ENCODE results near the gene ABLIM2. TPM values are rescaled to one million over a fixed set of nuclear protein-coding genes. Genes with fewer than 3 reads are reported as not detected.

Gene ABLIM2
- total and polyA plus RNA-seq, 2 of the 8 experiments (the other 6 are each of a cell fraction or from before 2014, with no cell fraction given) = 2.8 to 3.0 TPM

DNA sequence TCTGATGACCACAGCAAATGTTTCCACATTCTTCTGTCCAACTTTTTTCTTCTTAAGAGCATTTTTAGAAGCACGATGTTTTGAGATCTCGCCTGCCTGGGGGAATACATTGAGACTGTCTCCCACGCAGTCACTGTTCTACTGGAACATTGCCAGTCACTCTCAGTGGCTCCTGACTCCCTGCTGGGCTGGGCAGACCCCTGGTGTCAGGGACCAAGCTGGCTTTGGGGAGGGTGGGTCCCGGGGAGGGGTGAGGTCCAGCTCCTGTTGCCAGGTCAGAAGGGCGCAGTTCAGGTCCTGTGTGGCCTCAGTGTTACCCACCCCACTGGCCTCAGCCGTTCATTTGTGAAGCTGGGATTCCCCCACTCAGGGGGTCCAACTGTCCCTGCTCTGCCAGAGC, 18.9 kb upstream of the ABLIM2 start:
- Histone ChIP-seq H2BK12ac (ENCODE audit: low read depth, low read length) (no peak overlapping the region), H2AFZ (ENCODE audit: low read length) (no peak overlapping the region), H4K91ac (replicated peaks; ENCODE audit: insufficient read length, low read length) (no peak overlapping the region), H2BK20ac (ENCODE audit: low read length) (no peak overlapping the region), H3K79me1 (ENCODE audit: low read depth, low read length) (no peaks in the 10 kb centered on the region), H2BK120ac (replicated peaks; ENCODE audit: low read depth, low read length) (no peak overlapping the region), H2AK5ac (ENCODE audit: low read depth, low read length) (no peak overlapping the region), H4K20me1 (replicated peaks in 1 of 2; ENCODE audit: control insufficient read depth in 1 of 2, insufficient read depth in 2 of 2, low read length in 2 of 2) (peaks cover 0 to 4% of the 10 kb centered on the region in 2 experiments), H3K36me3 (ENCODE audit: control insufficient read depth in 2 of 4, insufficient read depth in 4 of 4, low read length in 3 of 4) (no peaks in the 10 kb centered on the region), H3K4ac (replicated peaks; ENCODE audit: insufficient read length, low read depth, low read length) (no peak overlapping the region), H3K27ac (ENCODE audit: low read depth, low read length) (no peak overlapping the region), H3K18ac (ENCODE audit: extremely low read depth, low read length) (no peak overlapping the region), H3K9ac (replicated peaks in 1 of 4; ENCODE audit: extremely low read depth in 1 of 4, low read depth in 3 of 4, low read length in 3 of 4) (no peak overlapping the region), H3K14ac (ENCODE audit: insufficient read length) (no peak overlapping the region), H2BK15ac (ENCODE audit: low read length) (no peak overlapping the region), H4K5ac (ENCODE audit: insufficient read length, low read depth, low read length) (no peak overlapping the region), H3K9me3 (ENCODE audit: insufficient read depth in 2 of 2, low read depth in 1 of 2, low read length in 1 of 2) (no peaks in the 10 kb centered on the region), H2BK5ac (ENCODE audit: low read depth, low read length) (no peak overlapping the region), H3K4me1 (replicated peaks in 1 of 4; ENCODE audit: control insufficient read depth in 3 of 4, insufficient read depth in 4 of 4, low read length in 3 of 4) (no peaks in the 10 kb centered on the region), H3K27me3 (replicated peaks in 1 of 4; ENCODE audit: control insufficient read depth in 3 of 4, extremely low read depth in 1 of 4, insufficient read depth in 3 of 4, low read length in 3 of 4) (no peaks in the 10 kb centered on the region), H3K4me3 (ENCODE audit: extremely low read depth in 1 of 4, insufficient read depth in 2 of 4, low read depth in 3 of 4, low read length in 4 of 4) (no peak overlapping the region), H3K56ac (replicated peaks; ENCODE audit: insufficient read length, low read depth, low read length) (no peak overlapping the region), H3K4me2 (ENCODE audit: insufficient read depth in 1 of 2, low read depth in 2 of 2, low read length in 2 of 2) (no peak overlapping the region), H3K79me2 (ENCODE audit: control insufficient read depth in 1 of 2, insufficient read depth in 2 of 2, low read length in 2 of 2) (no peaks in the 10 kb centered on the region), H3K23me2 (ENCODE audit: low read depth, low read length) (0 out of 2 replicates have a peak, but pooled peaks cover 2% of the 10 kb centered on the region), H4K8ac (ENCODE audit: extremely low read depth, insufficient read depth, low read length) (no peak overlapping the region), H3K23ac (ENCODE audit: insufficient read length) (no peak overlapping the region)
- WGBS, 2 experiments (ENCODE audit: extremely low coverage in 1 of 2, insufficient coverage in 1 of 2, insufficient read length in 1 of 2, insufficient replicate concordance in 2 of 2, low coverage in 1 of 2, low lambda C conversion rate in 2 of 2, missing lambda C conversion rate in 1 of 2) = 86% methylated on average over 4 of the region's 6 CpGs; no CpG with 5 or more reads in 1 of the 2 experiments
- ChIA-PET CTCF (ENCODE audit: partially characterized antibody) (interaction anchor here (0.7 to 7.2 kb wide), 44 partner anchors 8 to 368 kb away, joined by 3 to 68 read pairs (median 6); partner anchors contain the start of genes ABLIM2 and SH3TC1), POLR2A (ENCODE audit: partially characterized antibody) (no interaction called here)
- FAIRE-seq (no peak), DNase-seq (ENCODE audit: low read depth in 1 of 2, low spot score in 2 of 2) (no peak)
- TF ChIP-seq, protein P1, sequence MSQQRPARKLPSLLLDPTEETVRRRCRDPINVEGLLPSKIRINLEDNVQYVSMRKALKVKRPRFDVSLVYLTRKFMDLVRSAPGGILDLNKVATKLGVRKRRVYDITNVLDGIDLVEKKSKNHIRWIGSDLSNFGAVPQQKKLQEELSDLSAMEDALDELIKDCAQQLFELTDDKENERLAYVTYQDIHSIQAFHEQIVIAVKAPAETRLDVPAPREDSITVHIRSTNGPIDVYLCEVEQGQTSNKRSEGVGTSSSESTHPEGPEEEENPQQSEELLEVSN (IDR thresholded peaks at IDR 0.05) = no peak
- no peak for TF ChIP-seq KDM5A (IDR thresholded peaks at IDR 0.05; ENCODE audit: low read length)
- TF ChIP-seq TCF12 (IDR thresholded peaks at IDR 0.05; ENCODE audit: low read depth, low read length) = no peak
- no peak for TF ChIP-seq BCL11A (IDR thresholded peaks at IDR 0.05; ENCODE audit: low read depth in 2 of 2, low read length in 2 of 2)
- TF ChIP-seq KDM1A (IDR thresholded peaks at IDR 0.05; ENCODE audit: borderline replicate concordance, low read length) = no peak
- no peak for TF ChIP-seq ASH2L (IDR thresholded peaks at IDR 0.05; ENCODE audit: low read length)
- TF ChIP-seq JUN (IDR thresholded peaks at IDR 0.05; ENCODE audit: low read depth, low read length) = no peak
- no peak for TF ChIP-seq SIRT6 (IDR thresholded peaks at IDR 0.05; ENCODE audit: low read length)
- TF ChIP-seq EZH2 (IDR thresholded peaks at IDR 0.05; ENCODE audit: low read depth, low read length, severe bottlenecking) = no peak
- TF ChIP-seq, protein P2, sequence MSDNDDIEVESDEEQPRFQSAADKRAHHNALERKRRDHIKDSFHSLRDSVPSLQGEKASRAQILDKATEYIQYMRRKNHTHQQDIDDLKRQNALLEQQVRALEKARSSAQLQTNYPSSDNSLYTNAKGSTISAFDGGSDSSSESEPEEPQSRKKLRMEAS (IDR thresholded peaks at IDR 0.05) = no peak
- no peak for TF ChIP-seq POU5F1 (IDR thresholded peaks at IDR 0.05; ENCODE audit: low read depth, low read length)
- TF ChIP-seq, protein P3, sequence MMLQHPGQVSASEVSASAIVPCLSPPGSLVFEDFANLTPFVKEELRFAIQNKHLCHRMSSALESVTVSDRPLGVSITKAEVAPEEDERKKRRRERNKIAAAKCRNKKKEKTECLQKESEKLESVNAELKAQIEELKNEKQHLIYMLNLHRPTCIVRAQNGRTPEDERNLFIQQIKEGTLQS (IDR thresholded peaks at IDR 0.05; ENCODE audit: insufficient read depth, low read depth, low read length) = no peak
- no peak for TF ChIP-seq BACH1 (IDR thresholded peaks at IDR 0.05; ENCODE audit: low read length)
- no peak for TF ChIP-seq CHD2 (IDR thresholded peaks at IDR 0.05; ENCODE audit: low read length)

All from H1 (cell line).